ENCODE data around the gene SCAMP2. TPM values are rescaled to one million over a fixed set of nuclear protein-coding genes. Genes with fewer than 3 reads are reported as not detected.

SCAMP2 gene
- total and polyA plus RNA-seq, 10 of the 15 experiments (the other 5 are each of a cell fraction or from before 2014, with no cell fraction given): 10.9 to 158 (median 99.6) TPM

- TF ChIP-seq CTCF (IDR thresholded peaks at IDR 0.05 in 2 of 3, conservative IDR thresholded peaks at IDR 0.05 in 1 of 3; ENCODE audit: control insufficient read depth in 2 of 3, extremely low read depth in 1 of 3, insufficient read depth in 1 of 3, low read depth in 3 of 3, low read length in 3 of 3) (peak; percentile 97 to 99 (median 99); a peak in 5 of 6 replicates), MEF2B (IDR thresholded peaks at IDR 0.05; ENCODE audit: partially characterized antibody, poor library complexity, severe bottlenecking) (peak; percentile 64), PAX5 (IDR thresholded peaks at IDR 0.05; ENCODE audit: borderline replicate concordance, low read depth, low read length) (0 out of 2 replicates have a peak, but pooled peaks have one; percentile 11), BCL11A (IDR thresholded peaks at IDR 0.05; ENCODE audit: low read depth, low read length) (no peak), CBFB (IDR thresholded peaks at IDR 0.05; ENCODE audit: low read depth) (peak; percentile 76), NFIC (IDR thresholded peaks at IDR 0.05; ENCODE audit: low read depth, low read length) (no peak), RCOR1 (conservative IDR thresholded peaks at IDR 0.05; ENCODE audit: low read depth, low read length) (0 out of 2 replicates have a peak, but pooled peaks have one; percentile 63), CREB1 (IDR thresholded peaks at IDR 0.05; ENCODE audit: low read depth) (peak; percentile 84), ZSCAN29 (IDR thresholded peaks at IDR 0.05) (0 out of 2 replicates have a peak, but pooled peaks have one; percentile 43), SUPT20H (IDR thresholded peaks at IDR 0.05; ENCODE audit: borderline replicate concordance, control insufficient read depth, low read depth, low read length) (no peak), RELA (IDR thresholded peaks at IDR 0.05; ENCODE audit: borderline replicate concordance, partially characterized antibody) (peak; percentile 94), ZNF207 (IDR thresholded peaks at IDR 0.05; ENCODE audit: borderline replicate concordance) (peak; percentile 43; the same call in 1 of the 2 replicates), IRF4 (IDR thresholded peaks at IDR 0.05; ENCODE audit: low read depth, low read length) (peak; percentile 78), YY1 (IDR thresholded peaks at IDR 0.05; ENCODE audit: low read depth, low read length) (peak; percentile 82)
- TF ChIP-seq, protein P1, sequence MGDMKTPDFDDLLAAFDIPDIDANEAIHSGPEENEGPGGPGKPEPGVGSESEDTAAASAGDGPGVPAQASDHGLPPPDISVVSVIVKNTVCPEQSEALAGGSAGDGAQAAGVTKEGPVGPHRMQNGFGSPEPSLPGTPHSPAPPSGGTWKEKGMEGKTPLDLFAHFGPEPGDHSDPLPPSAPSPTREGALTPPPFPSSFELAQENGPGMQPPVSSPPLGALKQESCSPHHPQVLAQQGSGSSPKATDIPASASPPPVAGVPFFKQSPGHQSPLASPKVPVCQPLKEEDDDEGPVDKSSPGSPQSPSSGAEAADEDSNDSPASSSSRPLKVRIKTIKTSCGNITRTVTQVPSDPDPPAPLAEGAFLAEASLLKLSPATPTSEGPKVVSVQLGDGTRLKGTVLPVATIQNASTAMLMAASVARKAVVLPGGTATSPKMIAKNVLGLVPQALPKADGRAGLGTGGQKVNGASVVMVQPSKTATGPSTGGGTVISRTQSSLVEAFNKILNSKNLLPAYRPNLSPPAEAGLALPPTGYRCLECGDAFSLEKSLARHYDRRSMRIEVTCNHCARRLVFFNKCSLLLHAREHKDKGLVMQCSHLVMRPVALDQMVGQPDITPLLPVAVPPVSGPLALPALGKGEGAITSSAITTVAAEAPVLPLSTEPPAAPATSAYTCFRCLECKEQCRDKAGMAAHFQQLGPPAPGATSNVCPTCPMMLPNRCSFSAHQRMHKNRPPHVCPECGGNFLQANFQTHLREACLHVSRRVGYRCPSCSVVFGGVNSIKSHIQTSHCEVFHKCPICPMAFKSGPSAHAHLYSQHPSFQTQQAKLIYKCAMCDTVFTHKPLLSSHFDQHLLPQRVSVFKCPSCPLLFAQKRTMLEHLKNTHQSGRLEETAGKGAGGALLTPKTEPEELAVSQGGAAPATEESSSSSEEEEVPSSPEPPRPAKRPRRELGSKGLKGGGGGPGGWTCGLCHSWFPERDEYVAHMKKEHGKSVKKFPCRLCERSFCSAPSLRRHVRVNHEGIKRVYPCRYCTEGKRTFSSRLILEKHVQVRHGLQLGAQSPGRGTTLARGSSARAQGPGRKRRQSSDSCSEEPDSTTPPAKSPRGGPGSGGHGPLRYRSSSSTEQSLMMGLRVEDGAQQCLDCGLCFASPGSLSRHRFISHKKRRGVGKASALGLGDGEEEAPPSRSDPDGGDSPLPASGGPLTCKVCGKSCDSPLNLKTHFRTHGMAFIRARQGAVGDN (IDR thresholded peaks at IDR 0.05): peak; percentile 93
- TF ChIP-seq, protein P2, sequence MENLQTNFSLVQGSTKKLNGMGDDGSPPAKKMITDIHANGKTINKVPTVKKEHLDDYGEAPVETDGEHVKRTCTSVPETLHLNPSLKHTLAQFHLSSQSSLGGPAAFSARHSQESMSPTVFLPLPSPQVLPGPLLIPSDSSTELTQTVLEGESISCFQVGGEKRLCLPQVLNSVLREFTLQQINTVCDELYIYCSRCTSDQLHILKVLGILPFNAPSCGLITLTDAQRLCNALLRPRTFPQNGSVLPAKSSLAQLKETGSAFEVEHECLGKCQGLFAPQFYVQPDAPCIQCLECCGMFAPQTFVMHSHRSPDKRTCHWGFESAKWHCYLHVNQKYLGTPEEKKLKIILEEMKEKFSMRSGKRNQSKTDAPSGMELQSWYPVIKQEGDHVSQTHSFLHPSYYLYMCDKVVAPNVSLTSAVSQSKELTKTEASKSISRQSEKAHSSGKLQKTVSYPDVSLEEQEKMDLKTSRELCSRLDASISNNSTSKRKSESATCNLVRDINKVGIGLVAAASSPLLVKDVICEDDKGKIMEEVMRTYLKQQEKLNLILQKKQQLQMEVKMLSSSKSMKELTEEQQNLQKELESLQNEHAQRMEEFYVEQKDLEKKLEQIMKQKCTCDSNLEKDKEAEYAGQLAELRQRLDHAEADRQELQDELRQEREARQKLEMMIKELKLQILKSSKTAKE (IDR thresholded peaks at IDR 0.05; ENCODE audit: low read depth, poor library complexity, severe bottlenecking): no peak
- TF ChIP-seq, protein P3, sequence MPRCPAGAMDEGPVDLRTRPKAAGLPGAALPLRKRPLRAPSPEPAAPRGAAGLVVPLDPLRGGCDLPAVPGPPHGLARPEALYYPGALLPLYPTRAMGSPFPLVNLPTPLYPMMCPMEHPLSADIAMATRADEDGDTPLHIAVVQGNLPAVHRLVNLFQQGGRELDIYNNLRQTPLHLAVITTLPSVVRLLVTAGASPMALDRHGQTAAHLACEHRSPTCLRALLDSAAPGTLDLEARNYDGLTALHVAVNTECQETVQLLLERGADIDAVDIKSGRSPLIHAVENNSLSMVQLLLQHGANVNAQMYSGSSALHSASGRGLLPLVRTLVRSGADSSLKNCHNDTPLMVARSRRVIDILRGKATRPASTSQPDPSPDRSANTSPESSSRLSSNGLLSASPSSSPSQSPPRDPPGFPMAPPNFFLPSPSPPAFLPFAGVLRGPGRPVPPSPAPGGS (IDR thresholded peaks at IDR 0.05; ENCODE audit: borderline replicate concordance, insufficient read depth, low read depth, low read length, poor library complexity, severe bottlenecking): no peak
Observed at GRCh38 chr15:74799856-74800558, 73.2 kb downstream of the SCAMP2 start (continued).
